CD14-positive monocyte (primary cell): ENCODE results near the gene LST1. TPM values are rescaled to one million over a fixed set of nuclear protein-coding genes. Genes with fewer than 3 reads are reported as not detected.

ENCODE experiments used
- DNase-seq, 3 donors: peaks; one replicate each; pipeline ENCODE4 v3.0.0-alpha.2; 2011 to 2022
- H2AFZ ChIP-seq: 2 replicates; pipeline ENCODE4 v1.6.0; 2012; ENCODE audit warnings: mild to moderate bottlenecking, low read depth, low read length, inconsistent platforms; ENCODE audit not compliant: insufficient read depth, poor library complexity, severe bottlenecking
- H3K27ac ChIP-seq, 2 donors: 1 replicate in 1 of 2; 2 replicates in 1 of 2; pipeline ENCODE4 v1.5.1; 2012 to 2013; ENCODE audit warnings: low read length in 2 of 2, control low read depth in 1 of 2, inconsistent platforms in 1 of 2, low read depth in 1 of 2, mild to moderate bottlenecking in 1 of 2
- H3K27me3 ChIP-seq, 2 donors: one replicate each; pipeline versions ENCODE4 v1.6.0 to v1.6.1; 2011 to 2013; ENCODE audit warnings: low read length in 2 of 2; ENCODE audit not compliant: control insufficient read depth in 2 of 2, insufficient read depth in 2 of 2
- H3K36me3 ChIP-seq, 2 donors: replicated peaks in 1 of 2; 1 replicate in 1 of 2; 2 replicates in 1 of 2; pipeline versions ENCODE4 v1.5.1 to v1.6.1; 2012 to 2013; ENCODE audit warnings: low read length in 2 of 2, control low read depth in 1 of 2, inconsistent platforms in 1 of 2, mild to moderate bottlenecking in 1 of 2; ENCODE audit not compliant: insufficient read depth in 2 of 2, control insufficient read depth in 1 of 2
- H3K4me1 ChIP-seq, 2 donors: 1 replicate in 1 of 2; 2 replicates in 1 of 2; pipeline versions ENCODE4 v1.5.1 to v1.6.1; 2012 to 2013; ENCODE audit warnings: low read length in 2 of 2, control low read depth in 1 of 2, inconsistent platforms in 1 of 2, mild to moderate bottlenecking in 1 of 2, moderate library complexity in 1 of 2; ENCODE audit not compliant: insufficient read depth in 2 of 2, control insufficient read depth in 1 of 2
- H3K4me2 ChIP-seq: replicated peaks from 2 replicates; pipeline ENCODE3; 2012; ENCODE audit warnings: low read length, moderate library complexity, mild to moderate bottlenecking; ENCODE audit not compliant: poor library complexity, severe bottlenecking; ENCODE audit errors: extremely low read depth
- H3K4me3 ChIP-seq, 3 experiments: fragments of 200-600 bp in 1 of 3; sonication (generic) in 1 of 3; replicated peaks in 1 of 3; 1 replicate in 2 of 3; 2 replicates in 1 of 3; pipeline ENCODE4 v1.5.1; 2011 to 2013; ENCODE audit warnings: low read length in 3 of 3, mild to moderate bottlenecking in 3 of 3, control low read depth in 2 of 3, low read depth in 2 of 3, inconsistent platforms in 1 of 3, moderate library complexity in 1 of 3
- H3K79me2 ChIP-seq: 2 replicates; pipeline ENCODE4 v1.6.0; 2012; ENCODE audit warnings: mild to moderate bottlenecking, control low read depth, inconsistent platforms, low read length, moderate library complexity; ENCODE audit not compliant: insufficient read depth
- H3K9ac ChIP-seq: 2 replicates; pipeline ENCODE4 v1.6.0; 2017; ENCODE audit warnings: low read length, mild to moderate bottlenecking; ENCODE audit not compliant: insufficient read depth, poor library complexity, severe bottlenecking
- H3K9me3 ChIP-seq, 2 donors: replicated peaks in 1 of 2; 1 replicate in 1 of 2; 2 replicates in 1 of 2; pipeline versions ENCODE4 v1.5.1 to v1.6.1; 2012 to 2013; ENCODE audit warnings: low read length in 2 of 2, control low read depth in 1 of 2; ENCODE audit not compliant: control insufficient read depth in 1 of 2, insufficient read depth in 1 of 2
- H4K20me1 ChIP-seq: 2 replicates; pipeline ENCODE4 v1.6.0; 2012; ENCODE audit warnings: mild to moderate bottlenecking, low read length, control low read depth, moderate library complexity; ENCODE audit not compliant: insufficient read depth
- H3K27ac Mint-ChIP-seq, 7 donors: one replicate each; pipeline ENCODE4 v1.8.0; 2020; ENCODE audit warnings: mild to moderate bottlenecking in 7 of 7, mixed read lengths in 7 of 7, moderate library complexity in 6 of 7, inconsistent platforms in 2 of 7
- H3K27me3 Mint-ChIP-seq, 3 donors: one replicate each; pipeline ENCODE4 v1.8.0; 2021 to 2022; ENCODE audit warnings: low read depth in 3 of 3, mild to moderate bottlenecking in 3 of 3, mixed read lengths in 3 of 3, moderate library complexity in 3 of 3, inconsistent platforms in 1 of 3
- H3K36me3 Mint-ChIP-seq, 2 donors: one replicate each; pipeline ENCODE4 v1.8.0; 2020; ENCODE audit warnings: mixed read lengths in 2 of 2, inconsistent platforms in 1 of 2, mild to moderate bottlenecking in 1 of 2
- H3K4me1 Mint-ChIP-seq: one replicate; pipeline ENCODE4 v1.8.0; 2020; ENCODE audit warnings: mild to moderate bottlenecking, mixed read lengths
- H3K4me3 Mint-ChIP-seq, 2 donors: one replicate each; pipeline ENCODE4 v1.8.0; 2020; ENCODE audit warnings: mild to moderate bottlenecking in 2 of 2, mixed read lengths in 2 of 2, moderate library complexity in 1 of 2
- H3K9me3 Mint-ChIP-seq, 7 donors: one replicate each; pipeline ENCODE4 v1.8.0; 2020 to 2022; ENCODE audit warnings: mixed read lengths in 7 of 7, mild to moderate bottlenecking in 6 of 7, moderate library complexity in 6 of 7, inconsistent platforms in 2 of 7
- WGBS: methylation state at CpG from one replicate; pipeline ENCODE4 v1.1.5; 2013; ENCODE audit warnings: missing lambda C conversion rate; ENCODE audit not compliant: insufficient coverage; 5-methylcytosine and 5-hydroxymethylcytosine counted together
- intact Hi-C, 2 donors: fragments of 100-400 bp; cut with micrococcal nuclease; formaldehyde crosslinking; loops; one replicate each; pipeline versions ENCODE4 v1.15.0 to v1.15.1; 2023
- polyA plus RNA-seq, 3 donors: library from polyadenylated mRNA; depleted of rRNA in 1 of 3; unstranded in 2 of 3; stranded (reverse) in 1 of 3; fragments of 300-500 nt in 2 of 3; fragments of >200 nt in 1 of 3; fragmentation: Illumina TruSeq in 2 of 3; gene quantifications; 1 replicate in 2 of 3; 2 replicates in 1 of 3; pipeline ENCODE4 v1.2.3, GENCODE V29; 2012 to 2021
- TF ChIP-seq, protein P1 (sequence below): fragments of 200-600 bp; IDR thresholded peaks from one replicate; pipeline ENCODE4 v1.8.0; 2022; ENCODE audit warnings: antibody characterized with exemption, mild to moderate bottlenecking

LST1 gene
- polyA plus RNA-seq, 3 donors: 1,103 to 1,584 (median 1,202) TPM

DNA sequence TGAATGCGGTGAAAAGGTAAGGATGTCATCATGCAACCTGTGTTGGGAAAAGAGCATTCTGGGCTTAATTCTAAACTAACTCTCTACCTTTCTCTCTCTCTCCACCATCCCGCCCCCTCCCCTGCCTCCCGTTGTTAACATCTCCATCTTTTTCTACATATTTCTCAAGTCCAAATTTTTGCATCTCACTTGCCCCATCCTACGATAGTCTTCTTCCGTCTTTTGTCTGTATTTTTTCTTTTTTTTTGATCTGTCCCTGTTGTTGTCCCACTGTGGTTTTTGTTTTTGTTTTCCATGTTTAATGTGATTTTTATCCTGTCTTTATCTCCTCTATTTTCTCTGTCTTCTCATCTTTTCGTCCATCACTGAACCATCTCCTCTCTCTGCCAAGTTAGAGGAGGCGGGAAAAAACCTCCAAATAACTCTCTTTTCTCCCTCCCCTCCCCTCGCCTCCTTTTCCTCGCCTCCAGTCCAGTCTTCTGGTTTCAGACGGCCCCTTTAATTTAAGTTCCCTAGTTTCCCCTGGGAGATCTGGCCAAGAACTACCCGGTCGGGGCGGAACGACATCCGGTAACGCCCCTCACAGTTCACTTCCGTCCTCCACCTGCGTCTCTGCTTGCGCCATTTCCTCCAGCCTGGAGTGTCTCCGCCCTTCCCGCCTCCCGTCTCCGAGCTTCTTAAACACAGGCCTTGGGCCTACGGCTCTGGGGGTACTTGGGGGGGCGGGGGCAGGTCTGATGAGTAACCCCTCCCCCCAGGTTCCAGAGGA, 38.9 kb upstream of the LST1 start, which contains the start of gene NFKBIL1:
Gene NFKBIL1 (plus strand): TSS at position 651 of the 769 bp plus-strand sequence. CDS start 87 bp downstream, at position 738.
- H3K36me3 Mint-ChIP-seq: peaks cover 11 to 22% of the 10 kb centered on the region in 2 donors
- H3K36me3 ChIP-seq: peaks cover 0 to 21% of the 10 kb centered on the region in 2 donors
- no peaks in the 10 kb centered on the region for H3K9me3 Mint-ChIP-seq
- no peaks in the 10 kb centered on the region for H4K20me1 ChIP-seq
- H3K4me1 Mint-ChIP-seq: peaks cover 45% of the 10 kb centered on the region
- H3K27me3 ChIP-seq: no peaks in the 10 kb centered on the region
- intact Hi-C loops: loop anchor here (2.0 to 10.0 kb wide), 7 partner anchors 52 to 408 kb away; partner anchors contain the start of genes C6orf47 (in 1 of the 2), CLIC1 (in 1 of the 2), GPANK1 (in 1 of the 2) and MICB (in 1 of the 2)
- 0% methylated on average over 8 of the region's 25 CpGs for WGBS
- H2AFZ ChIP-seq: peak within 1 kb of the TSS; percentile 58
- H3K4me3 ChIP-seq: peak within 1 kb of the TSS; percentile 33 to 71 (median 34)
- peak; percentile 87 to 95 (median 92) for DNase-seq
- no peaks in the 10 kb centered on the region for H3K9me3 ChIP-seq
- peak within 1 kb of the TSS; percentile 54 to 68 for H3K27ac ChIP-seq
- H3K27ac Mint-ChIP-seq: peak within 1 kb of the TSS; percentile 86 to 96 (median 92)
- H3K79me2 ChIP-seq: peaks cover 50% of the 10 kb centered on the region
- peaks cover 36 to 45% of the 10 kb centered on the region in 2 donors for H3K4me1 ChIP-seq
- H3K27me3 Mint-ChIP-seq: no peaks in the 10 kb centered on the region
- H3K4me3 Mint-ChIP-seq: peak within 1 kb of the TSS; percentile 65 to 86
- H3K9ac ChIP-seq: peak within 1 kb of the TSS; percentile 41
- H3K4me2 ChIP-seq: peak within 1 kb of the TSS; percentile 70
- TF ChIP-seq, protein P1, sequence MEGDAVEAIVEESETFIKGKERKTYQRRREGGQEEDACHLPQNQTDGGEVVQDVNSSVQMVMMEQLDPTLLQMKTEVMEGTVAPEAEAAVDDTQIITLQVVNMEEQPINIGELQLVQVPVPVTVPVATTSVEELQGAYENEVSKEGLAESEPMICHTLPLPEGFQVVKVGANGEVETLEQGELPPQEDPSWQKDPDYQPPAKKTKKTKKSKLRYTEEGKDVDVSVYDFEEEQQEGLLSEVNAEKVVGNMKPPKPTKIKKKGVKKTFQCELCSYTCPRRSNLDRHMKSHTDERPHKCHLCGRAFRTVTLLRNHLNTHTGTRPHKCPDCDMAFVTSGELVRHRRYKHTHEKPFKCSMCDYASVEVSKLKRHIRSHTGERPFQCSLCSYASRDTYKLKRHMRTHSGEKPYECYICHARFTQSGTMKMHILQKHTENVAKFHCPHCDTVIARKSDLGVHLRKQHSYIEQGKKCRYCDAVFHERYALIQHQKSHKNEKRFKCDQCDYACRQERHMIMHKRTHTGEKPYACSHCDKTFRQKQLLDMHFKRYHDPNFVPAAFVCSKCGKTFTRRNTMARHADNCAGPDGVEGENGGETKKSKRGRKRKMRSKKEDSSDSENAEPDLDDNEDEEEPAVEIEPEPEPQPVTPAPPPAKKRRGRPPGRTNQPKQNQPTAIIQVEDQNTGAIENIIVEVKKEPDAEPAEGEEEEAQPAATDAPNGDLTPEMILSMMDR: peak; percentile 52

DNA sequence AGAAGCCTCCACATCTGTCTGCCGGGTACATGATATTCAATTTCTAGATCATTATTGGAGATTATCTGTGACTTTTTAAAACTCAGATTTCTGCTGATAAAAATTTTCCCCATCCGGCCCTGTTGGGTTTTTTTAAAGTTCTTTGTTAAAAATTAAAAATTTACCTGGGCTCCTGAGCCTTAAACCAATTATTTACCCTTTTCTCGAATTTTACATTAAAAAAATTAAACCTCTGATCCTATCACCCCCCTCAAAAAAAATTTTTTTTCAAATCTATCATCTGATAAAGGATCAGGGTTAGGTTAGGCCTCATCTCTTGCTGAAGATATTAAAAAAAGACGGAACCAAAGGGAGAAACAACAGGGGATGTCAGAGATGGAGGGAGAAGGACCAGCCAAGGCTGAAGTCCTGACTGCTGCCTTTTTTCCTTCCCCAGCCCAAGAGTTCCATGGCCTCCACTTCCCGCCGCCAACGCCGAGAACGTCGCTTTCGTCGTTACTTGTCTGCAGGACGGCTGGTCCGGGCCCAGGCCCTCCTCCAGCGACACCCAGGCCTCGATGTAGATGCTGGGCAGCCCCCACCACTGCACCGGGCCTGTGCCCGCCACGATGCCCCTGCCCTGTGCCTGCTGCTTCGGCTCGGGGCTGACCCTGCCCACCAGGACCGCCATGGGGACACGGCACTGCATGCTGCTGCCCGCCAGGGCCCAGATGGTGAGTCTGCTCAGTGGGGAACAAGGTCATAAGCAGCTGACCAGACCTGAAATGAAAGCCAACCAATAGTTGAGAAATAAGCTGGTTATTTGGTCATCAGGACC, 38.1 kb upstream of the LST1 start:
- Mint-ChIP-seq H3K4me1 (peaks cover 45% of the 10 kb centered on the region), H3K27me3 (no peaks in the 10 kb centered on the region)
- 87% methylated on average over 21 of the region's 24 CpGs for WGBS

More for the DNA sequence above, 38.1 kb upstream of the LST1 start:
- Mint-ChIP-seq H3K36me3 (peaks cover 11 to 23% of the 10 kb centered on the region in 2 donors), H3K9me3 (no peaks in the 10 kb centered on the region), H3K4me3 (peak overlapping the region; percentile 65 to 86), H3K27ac (peak overlapping the region; percentile 86 to 96 (median 92))
- intact Hi-C loops: loop anchor here (2.0 to 10.0 kb wide), 7 partner anchors 51 to 407 kb away; partner anchors contain the start of genes C6orf47 (in 1 of the 2), CLIC1 (in 1 of the 2), GPANK1 (in 1 of the 2) and MICB (in 1 of the 2)
- peaks cover 33 to 42% of the 10 kb centered on the region in 2 donors for H3K4me1 ChIP-seq
- no peaks in the 10 kb centered on the region for H3K9me3 ChIP-seq
- no peaks in the 10 kb centered on the region for H4K20me1 ChIP-seq
- H3K4me2 ChIP-seq: peak overlapping the region; percentile 70
- DNase-seq: peak in 1 of 3 donors; percentile 22
- TF ChIP-seq, protein P1: no peak
- H3K79me2 ChIP-seq: peaks cover 46% of the 10 kb centered on the region
- H3K9ac ChIP-seq: peak overlapping the region; percentile 41
- no peaks in the 10 kb centered on the region for H3K27me3 ChIP-seq
- peaks cover 0 to 21% of the 10 kb centered on the region in 2 donors for H3K36me3 ChIP-seq
- peak overlapping the region; percentile 28 to 71 (median 33) for H3K4me3 ChIP-seq
- H3K27ac ChIP-seq: peak overlapping the region; percentile 54 to 68
- H2AFZ ChIP-seq: peak overlapping the region; percentile 58
